NCI-H526 (cell line): ENCODE data around the gene GCH1.

Experiments used
- DNase-seq, 2 experiments: peaks; one replicate each; lab custom pipeline; 2025; lab: John Stamatoyannopoulos, UW

The GCH1 gene

GRCh38 chr14:54797556-54797955 lies 105.1 kb downstream of the GCH1 start:
- no peak for DNase-seq

- no peak for DNase-seq
Measured at GRCh38 chr14:54796961-54797360, 105.7 kb downstream of the GCH1 start.

GRCh38 chr14:54794796-54795195 lies 107.8 kb downstream of the GCH1 start:
- no peak for DNase-seq

GRCh38 chr14:54794159-54794558 lies 108.5 kb downstream of the GCH1 start:
- no peak for DNase-seq

GRCh38 chr14:54792288-54792687 lies 110.3 kb downstream of the GCH1 start:
- no peak for DNase-seq
